ENCODE results near the gene ATP1B4. TPM values are rescaled to one million over a fixed set of nuclear protein-coding genes. Genes with fewer than 3 reads are reported as not detected.

Gene ATP1B4
- total RNA-seq, 1 donor from 2014 or later = not detected

DNA sequence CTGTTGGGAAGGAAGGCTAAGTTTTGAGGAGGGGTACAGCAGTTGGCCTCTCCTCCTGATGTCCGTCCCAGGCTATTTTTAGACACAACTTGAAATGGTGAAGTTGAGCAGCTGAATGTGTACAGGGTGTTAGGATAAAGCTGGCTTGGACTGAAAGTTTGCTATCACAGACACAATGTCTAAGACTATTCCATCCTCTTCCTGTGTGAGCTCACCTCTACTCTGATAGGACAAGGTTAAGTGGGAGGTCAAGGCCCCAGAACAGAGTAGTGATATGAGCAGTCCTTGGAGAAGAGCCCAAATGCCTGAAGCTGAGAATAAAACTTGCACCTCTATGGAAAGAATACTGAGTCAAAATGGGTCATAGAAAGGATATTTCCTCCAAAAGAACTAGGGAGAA, 4.1 kb downstream of the ATP1B4 start:
- TF ChIP-seq, protein P1, sequence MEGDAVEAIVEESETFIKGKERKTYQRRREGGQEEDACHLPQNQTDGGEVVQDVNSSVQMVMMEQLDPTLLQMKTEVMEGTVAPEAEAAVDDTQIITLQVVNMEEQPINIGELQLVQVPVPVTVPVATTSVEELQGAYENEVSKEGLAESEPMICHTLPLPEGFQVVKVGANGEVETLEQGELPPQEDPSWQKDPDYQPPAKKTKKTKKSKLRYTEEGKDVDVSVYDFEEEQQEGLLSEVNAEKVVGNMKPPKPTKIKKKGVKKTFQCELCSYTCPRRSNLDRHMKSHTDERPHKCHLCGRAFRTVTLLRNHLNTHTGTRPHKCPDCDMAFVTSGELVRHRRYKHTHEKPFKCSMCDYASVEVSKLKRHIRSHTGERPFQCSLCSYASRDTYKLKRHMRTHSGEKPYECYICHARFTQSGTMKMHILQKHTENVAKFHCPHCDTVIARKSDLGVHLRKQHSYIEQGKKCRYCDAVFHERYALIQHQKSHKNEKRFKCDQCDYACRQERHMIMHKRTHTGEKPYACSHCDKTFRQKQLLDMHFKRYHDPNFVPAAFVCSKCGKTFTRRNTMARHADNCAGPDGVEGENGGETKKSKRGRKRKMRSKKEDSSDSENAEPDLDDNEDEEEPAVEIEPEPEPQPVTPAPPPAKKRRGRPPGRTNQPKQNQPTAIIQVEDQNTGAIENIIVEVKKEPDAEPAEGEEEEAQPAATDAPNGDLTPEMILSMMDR (IDR thresholded peaks at IDR 0.05; ENCODE audit: insufficient read depth, low read length, poor library complexity, severe bottlenecking) = no peak
- no peak for DNase-seq (ENCODE audit: low read depth)
- H3K27me3 ChIP-seq (ENCODE audit: control insufficient read depth, insufficient read depth, low read length) = no peaks in the 10 kb centered on the region
- no peak overlapping the region for H3K4me3 ChIP-seq (ENCODE audit: low read depth, low read length)
- H3K36me3 ChIP-seq (ENCODE audit: control insufficient read depth, insufficient read depth, low read length) = no peaks in the 10 kb centered on the region

DNA sequence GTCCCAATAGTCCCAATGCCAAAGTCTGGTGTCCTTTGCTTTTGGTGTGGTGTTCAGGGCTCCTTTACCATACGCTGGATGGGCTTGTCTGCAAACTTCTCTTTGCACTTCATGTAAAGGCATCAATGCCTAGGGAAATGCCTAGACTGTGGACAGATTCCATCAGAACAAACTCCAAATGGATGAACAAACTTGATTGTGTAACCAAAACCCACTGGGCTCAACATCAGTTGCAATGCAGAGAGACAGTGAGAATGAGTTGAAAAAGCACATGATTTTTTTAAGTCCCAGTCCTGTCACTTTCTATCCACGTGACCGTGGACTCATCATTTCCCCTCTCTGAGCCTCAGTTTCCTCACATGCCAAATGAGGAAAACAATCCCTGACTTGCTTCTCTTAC, 4.9 kb downstream of the ATP1B4 start:
- no peaks in the 10 kb centered on the region for H3K36me3 ChIP-seq (ENCODE audit: control insufficient read depth, insufficient read depth, low read length)
- DNase-seq (ENCODE audit: low read depth) = no peak
- H3K4me3 ChIP-seq (ENCODE audit: low read depth, low read length) = no peak overlapping the region
- no peaks in the 10 kb centered on the region for H3K27me3 ChIP-seq (ENCODE audit: control insufficient read depth, insufficient read depth, low read length)
- TF ChIP-seq, protein P1 (IDR thresholded peaks at IDR 0.05; ENCODE audit: insufficient read depth, low read length, poor library complexity, severe bottlenecking) = no peak

DNA sequence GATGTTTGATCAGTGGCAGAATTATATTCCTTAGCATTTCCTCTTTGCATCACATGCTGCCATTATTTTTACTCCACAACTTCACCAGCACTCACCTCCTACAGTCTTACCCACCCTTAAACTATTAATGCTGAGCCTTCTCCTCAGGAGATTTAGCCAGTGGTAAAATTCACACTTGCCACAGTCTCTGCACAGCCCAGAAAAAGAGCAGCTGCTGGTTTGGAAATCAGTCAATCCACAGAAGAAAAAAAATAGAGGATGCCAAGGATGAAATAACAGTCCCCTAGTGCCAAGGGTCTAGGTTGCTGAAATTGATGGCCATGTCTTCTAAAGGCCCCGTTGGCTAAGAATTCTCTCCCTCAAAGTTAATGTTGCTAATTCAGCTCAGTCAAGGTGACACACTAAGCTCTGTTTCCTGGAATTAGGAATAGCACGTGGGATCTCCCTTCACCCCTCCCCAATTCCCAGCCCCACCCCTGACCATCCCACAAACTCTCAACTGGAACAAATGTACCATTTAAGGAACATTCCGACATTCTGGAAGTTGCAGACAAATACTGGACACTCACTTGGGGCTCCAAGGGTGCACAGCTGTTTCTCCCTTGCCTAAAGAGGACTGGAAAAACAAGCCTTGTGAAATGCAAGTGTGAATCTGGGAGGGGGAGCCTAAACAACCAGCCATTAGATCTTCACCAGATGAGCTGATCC, 5.7 kb downstream of the ATP1B4 start:
- no peaks in the 10 kb centered on the region for H3K27me3 ChIP-seq (ENCODE audit: control insufficient read depth, insufficient read depth, low read length)
- no peak for DNase-seq (ENCODE audit: low read depth)
- no peaks in the 10 kb centered on the region for H3K36me3 ChIP-seq (ENCODE audit: control insufficient read depth, insufficient read depth, low read length)
- TF ChIP-seq, protein P1 (IDR thresholded peaks at IDR 0.05; ENCODE audit: insufficient read depth, low read length, poor library complexity, severe bottlenecking) = no peak
- H3K4me3 ChIP-seq (ENCODE audit: low read depth, low read length) = no peak overlapping the region

DNA sequence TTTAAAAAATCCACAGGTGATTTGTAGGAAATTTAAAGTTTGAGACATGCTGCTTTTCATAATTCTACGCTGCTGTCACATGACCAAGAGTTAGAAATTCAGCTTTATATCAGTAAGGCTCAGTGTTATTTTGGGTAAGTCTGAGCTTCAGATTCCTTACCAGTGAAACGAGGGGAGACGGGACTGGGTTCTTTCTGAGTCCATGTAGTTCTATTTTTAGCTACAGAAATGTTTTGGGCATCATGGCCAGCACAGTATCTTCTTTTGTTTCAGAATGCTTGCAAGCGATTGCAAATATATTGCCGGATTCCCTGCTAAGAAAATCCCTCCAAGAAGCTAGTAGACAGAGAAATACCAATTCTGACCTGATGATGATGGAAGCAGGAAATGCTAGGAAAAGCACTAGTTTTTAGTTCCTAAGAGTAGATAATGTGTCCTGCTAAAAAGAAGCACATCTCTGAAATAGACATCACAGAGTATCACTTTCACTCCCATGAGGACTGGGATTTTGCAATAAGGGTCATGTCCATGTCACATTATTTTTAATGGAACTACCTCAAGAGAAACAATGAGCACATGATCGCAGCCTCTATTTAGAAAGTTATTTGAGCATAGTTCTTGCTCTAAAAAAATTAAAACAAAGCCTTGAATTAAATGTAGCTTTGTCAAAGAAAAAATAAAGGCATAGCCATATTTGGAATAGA, 10.9 kb downstream of the ATP1B4 start:
- no peak overlapping the region for H3K4me3 ChIP-seq (ENCODE audit: low read depth, low read length)
- H3K36me3 ChIP-seq (ENCODE audit: control insufficient read depth, insufficient read depth, low read length) = no peaks in the 10 kb centered on the region
- DNase-seq (ENCODE audit: low read depth) = no peak
- TF ChIP-seq, protein P1 (IDR thresholded peaks at IDR 0.05; ENCODE audit: insufficient read depth, low read length, poor library complexity, severe bottlenecking) = no peak
- H3K27me3 ChIP-seq (ENCODE audit: control insufficient read depth, insufficient read depth, low read length) = no peaks in the 10 kb centered on the region

DNA sequence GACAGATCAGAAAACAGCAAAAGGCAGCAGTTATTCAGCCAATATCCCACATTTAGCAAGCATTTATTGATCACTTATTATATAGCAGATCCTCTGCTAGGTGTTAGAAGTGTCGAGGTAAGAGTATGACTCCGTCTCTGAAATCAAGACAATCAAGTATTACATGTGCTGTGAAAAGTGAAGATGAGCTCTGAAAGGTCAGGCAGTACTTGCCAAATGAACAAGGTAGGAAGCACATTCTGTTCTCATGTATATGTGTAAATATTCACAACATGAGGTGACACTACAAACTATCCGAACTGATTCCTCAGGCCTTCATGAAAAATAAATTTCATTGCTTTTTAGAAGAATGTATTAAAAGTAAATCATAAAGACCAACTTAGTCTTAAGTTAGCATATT, 15.3 kb downstream of the ATP1B4 start:
- DNase-seq (ENCODE audit: low read depth) = no peak
- Histone ChIP-seq H3K4me3 (ENCODE audit: low read depth, low read length) (no peak overlapping the region), H3K27me3 (ENCODE audit: control insufficient read depth, insufficient read depth, low read length) (no peaks in the 10 kb centered on the region), H3K36me3 (ENCODE audit: control insufficient read depth, insufficient read depth, low read length) (no peaks in the 10 kb centered on the region)
- TF ChIP-seq, protein P1 (IDR thresholded peaks at IDR 0.05; ENCODE audit: insufficient read depth, low read length, poor library complexity, severe bottlenecking) = no peak
